ENCODE data around the gene HORMAD2.
A peak's percentile ranks its signal among the peaks of the same experiment; 100 is the strongest.

HORMAD2 gene

GRCh38 chr22:30046716-30047363, 33.4 kb upstream of the HORMAD2 start:
- no peak for DNase-seq (ENCODE audit: low read depth)
- TF ChIP-seq POLR2A (IDR thresholded peaks at IDR 0.05; ENCODE audit: extremely low read depth, insufficient read length), result no peak
- TF ChIP-seq MYC (IDR thresholded peaks at IDR 0.05; ENCODE audit: low read depth, low read length), result no peak
- H3K4me3 ChIP-seq (ENCODE audit: low read depth, low read length), result no peak overlapping the region

GRCh38 chr22:30047364-30047738, 32.9 kb upstream of the HORMAD2 start:
- peak; percentile 61 for DNase-seq (ENCODE audit: low read depth)
- no peak overlapping the region for H3K4me3 ChIP-seq (ENCODE audit: low read depth, low read length)
- TF ChIP-seq MYC (IDR thresholded peaks at IDR 0.05; ENCODE audit: low read depth, low read length), result no peak
- no peak for TF ChIP-seq CTCF (IDR thresholded peaks at IDR 0.05; ENCODE audit: low read depth, low read length)
- TF ChIP-seq POLR2A (IDR thresholded peaks at IDR 0.05; ENCODE audit: extremely low read depth, insufficient read length), result no peak
- no peak for TF ChIP-seq MAX (IDR thresholded peaks at IDR 0.05; ENCODE audit: low read depth, low read length)

GRCh38 chr22:30048681-30049080, 31.6 kb upstream of the HORMAD2 start:
- no peak overlapping the region for H3K4me3 ChIP-seq (ENCODE audit: low read depth, low read length)
- DNase-seq (ENCODE audit: low read depth), result no peak
- TF ChIP-seq CTCF (IDR thresholded peaks at IDR 0.05; ENCODE audit: low read depth, low read length) (no peak), POLR2A (IDR thresholded peaks at IDR 0.05; ENCODE audit: extremely low read depth, insufficient read length) (no peak), MYC (IDR thresholded peaks at IDR 0.05; ENCODE audit: low read depth, low read length) (no peak), MAX (IDR thresholded peaks at IDR 0.05; ENCODE audit: low read depth, low read length) (no peak)

- TF ChIP-seq CTCF (IDR thresholded peaks at IDR 0.05; ENCODE audit: low read depth, low read length) (no peak), POLR2A (IDR thresholded peaks at IDR 0.05; ENCODE audit: extremely low read depth, insufficient read length) (no peak), MYC (IDR thresholded peaks at IDR 0.05; ENCODE audit: low read depth, low read length) (no peak), MAX (IDR thresholded peaks at IDR 0.05; ENCODE audit: low read depth, low read length) (no peak)
- no peak overlapping the region for H3K4me3 ChIP-seq (ENCODE audit: low read depth, low read length)
- DNase-seq (ENCODE audit: low read depth), result no peak
Observed at GRCh38 chr22:30054067-30054763, 26.0 kb upstream of the HORMAD2 start.

GRCh38 chr22:30054764-30055069, 25.5 kb upstream of the HORMAD2 start:
- TF ChIP-seq CTCF (IDR thresholded peaks at IDR 0.05; ENCODE audit: low read depth, low read length), result no peak
- TF ChIP-seq POLR2A (IDR thresholded peaks at IDR 0.05; ENCODE audit: extremely low read depth, insufficient read length), result no peak
- no peak for DNase-seq (ENCODE audit: low read depth)
- no peak overlapping the region for H3K4me3 ChIP-seq (ENCODE audit: low read depth, low read length)

- H3K4me3 ChIP-seq (ENCODE audit: low read depth, low read length), result no peak overlapping the region
- TF ChIP-seq MAX (IDR thresholded peaks at IDR 0.05; ENCODE audit: low read depth, low read length) (no peak), MYC (IDR thresholded peaks at IDR 0.05; ENCODE audit: low read depth, low read length) (no peak), POLR2A (IDR thresholded peaks at IDR 0.05; ENCODE audit: extremely low read depth, insufficient read length) (no peak), CTCF (IDR thresholded peaks at IDR 0.05; ENCODE audit: low read depth, low read length) (no peak)
- DNase-seq (ENCODE audit: low read depth), result no peak
Observed at GRCh38 chr22:30056015-30056414, 24.2 kb upstream of the HORMAD2 start.

Data from NB4 (cell line).